Caki2 (cell line): ENCODE measurements around the gene COPRS. TPM values are rescaled to one million over a fixed set of nuclear protein-coding genes. Genes with fewer than 3 reads are reported as not detected.
"Not testable (repeated sequence)": the region's sequence is repeated elsewhere in the genome, so short reads cannot be mapped to it uniquely, and the experiment has no call there.

ENCODE experiments used
- DNase-seq: peaks from one replicate; pipeline ENCODE4 v3.0.0-alpha.2; 2015; ENCODE audit warnings: low read depth
- in situ Hi-C: cut with HindIII; loops from 2 replicates; pipeline ENCODE4 v1.10.0; 2016; ENCODE audit warnings: low sequenced_read_pairs, low pct_unique_long_range_greater_than_20kb, mixed read lengths
- total RNA-seq: library from RNA; depleted of rRNA; stranded (reverse); fragments of >200 nt; shearing (Covaris generic); gene quantifications from 2 replicates; pipeline ENCODE4 v1.2.3, GENCODE V29; 2014; ENCODE audit warnings: low replicate concordance; rRNA removed

The COPRS gene
- total RNA-seq, 1 experiment from 2014 or later, result 154 TPM

DNA sequence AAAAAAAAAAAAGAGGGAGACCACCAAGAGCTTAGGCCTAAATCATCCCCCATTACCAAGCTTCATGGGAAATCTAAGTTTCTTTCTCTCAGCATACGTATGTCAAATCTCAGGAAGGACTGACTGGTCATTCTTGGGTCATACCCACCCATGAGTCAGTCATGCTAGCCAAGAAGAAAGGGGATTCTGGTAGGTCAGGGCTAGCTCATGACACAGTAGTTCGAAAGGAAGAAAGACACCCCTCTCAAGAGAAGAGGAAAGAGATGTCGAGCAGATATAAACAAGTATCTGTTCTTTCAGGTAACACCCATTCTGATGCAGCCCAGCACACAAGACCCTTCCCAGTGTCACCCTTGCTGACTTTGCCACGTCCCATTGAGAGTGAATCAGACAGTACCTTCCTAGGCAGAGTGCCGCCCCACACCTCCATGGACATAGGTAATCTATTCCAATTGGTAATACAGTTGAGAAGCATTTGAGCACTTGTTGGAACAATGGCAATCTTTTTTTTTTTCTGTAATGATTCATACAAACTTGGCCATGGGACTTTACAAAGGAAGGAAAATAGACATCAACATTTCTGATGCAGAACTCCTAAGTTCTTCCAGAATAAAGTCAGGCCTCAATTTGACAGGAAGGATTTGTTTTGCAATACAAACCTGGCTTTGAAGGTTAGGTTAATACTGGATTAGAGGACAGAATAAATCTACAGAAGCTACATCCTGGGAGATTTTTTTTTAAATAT, 38.2 kb downstream of the COPRS start:
- in situ Hi-C loops, result no loop called here
- no peak for DNase-seq

DNA sequence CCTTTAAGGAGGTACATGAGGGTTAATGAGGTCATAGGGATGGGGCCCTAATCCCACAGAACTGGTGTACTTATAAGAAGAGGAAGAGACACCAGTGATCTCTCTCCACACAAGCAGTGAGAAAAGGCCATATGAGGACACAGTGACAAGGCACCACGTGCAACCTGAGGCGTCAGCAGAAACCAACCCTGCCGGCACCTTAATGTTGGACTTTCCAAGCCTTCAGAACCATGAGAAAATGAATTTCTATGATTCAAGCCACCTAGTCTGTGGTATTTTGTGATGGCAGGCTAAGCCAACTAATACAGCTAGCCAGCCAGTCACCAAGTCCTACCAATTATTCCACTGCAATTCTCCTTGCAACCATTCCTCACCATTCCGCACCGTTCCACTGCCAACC, 39.5 kb downstream of the COPRS start:
- in situ Hi-C loops, result no loop called here
- DNase-seq, result no peak

DNA sequence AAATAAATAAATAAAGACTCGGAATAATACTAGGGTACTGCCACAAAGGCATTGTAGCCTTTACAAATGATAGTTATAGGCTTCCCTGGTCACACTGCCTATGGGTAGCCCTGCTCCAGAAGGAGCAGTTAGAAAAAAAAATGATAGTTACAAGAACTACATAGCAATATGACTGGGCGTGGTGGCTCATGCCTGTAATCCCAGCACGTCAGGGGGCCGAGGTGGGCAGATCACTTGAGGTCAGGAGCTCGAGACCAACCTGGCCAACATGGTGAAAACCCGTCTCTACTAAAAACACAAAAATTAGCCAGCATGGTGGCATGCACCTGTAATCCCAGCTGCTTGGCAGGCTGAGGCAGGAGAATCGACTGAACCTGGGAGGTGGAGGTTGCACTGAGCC, 40.2 kb downstream of the COPRS start:
- in situ Hi-C loops, DNase-seq: not testable (repeated sequence)

DNA sequence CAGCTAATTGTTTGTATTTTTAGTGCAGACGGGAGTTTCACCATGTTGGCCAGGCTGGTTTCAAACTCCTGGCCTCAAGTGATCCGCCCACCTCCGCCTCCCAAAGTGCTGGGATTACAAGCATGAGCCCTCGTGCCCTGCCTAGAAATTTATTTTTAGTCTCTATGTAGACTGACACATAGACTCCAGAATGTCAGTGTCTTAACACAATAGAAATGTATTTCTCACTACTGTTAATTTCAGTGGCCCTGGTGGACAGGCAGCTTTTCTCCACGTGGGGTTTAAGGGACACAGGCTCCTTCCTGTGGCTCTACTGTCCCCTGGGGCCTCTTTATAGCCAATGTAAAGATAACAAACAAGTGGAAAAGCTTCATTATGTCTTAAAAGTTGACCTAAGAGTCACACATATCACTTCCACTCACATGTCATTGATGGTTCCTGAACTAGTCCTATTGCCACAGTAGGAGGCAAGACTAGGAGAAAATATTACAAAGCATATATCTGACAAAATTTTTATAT, 43.8 kb downstream of the COPRS start:
- no peak for DNase-seq
- in situ Hi-C loops, result no loop called here

DNA sequence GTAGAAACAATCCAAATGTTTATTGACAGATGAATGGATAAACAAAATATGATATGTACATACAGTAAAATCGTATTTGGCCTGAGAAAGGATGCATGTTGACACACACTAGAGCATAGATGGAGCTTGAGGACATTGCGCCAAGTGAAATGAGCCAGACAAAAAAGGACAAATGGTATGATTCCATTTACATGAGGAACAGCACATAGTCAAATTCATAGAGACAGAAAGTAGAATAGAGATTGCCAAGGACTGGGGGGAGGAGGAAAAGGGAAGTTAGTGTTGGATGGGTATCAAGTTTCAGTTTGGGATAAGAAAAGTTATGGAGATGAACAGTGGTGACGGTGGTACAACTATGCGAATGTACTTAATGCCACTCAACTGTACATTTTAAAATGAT, 47.9 kb downstream of the COPRS start:
- DNase-seq, result no peak
- in situ Hi-C loops, result no loop called here

DNA sequence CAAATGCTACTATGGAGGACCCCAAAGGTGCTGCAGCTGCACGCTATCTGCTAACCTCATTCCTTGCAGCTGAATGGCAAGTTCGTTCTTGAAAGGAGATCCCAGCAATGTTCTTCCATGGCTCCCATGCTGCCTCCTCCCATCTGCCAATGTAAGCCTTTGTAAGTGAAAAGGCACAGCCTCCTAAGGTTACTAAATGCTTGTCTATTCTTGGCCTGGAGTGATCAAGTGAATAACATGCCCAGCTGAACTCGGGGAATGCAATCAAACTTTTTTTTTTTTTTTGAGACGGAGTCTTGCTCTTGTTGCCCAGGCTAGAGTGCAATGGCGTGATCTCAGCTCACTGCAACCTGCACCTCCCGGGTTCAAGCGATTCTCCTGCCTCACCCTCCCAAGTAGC, 49.2 kb downstream of the COPRS start:
- in situ Hi-C loops, DNase-seq: not testable (repeated sequence)

DNA sequence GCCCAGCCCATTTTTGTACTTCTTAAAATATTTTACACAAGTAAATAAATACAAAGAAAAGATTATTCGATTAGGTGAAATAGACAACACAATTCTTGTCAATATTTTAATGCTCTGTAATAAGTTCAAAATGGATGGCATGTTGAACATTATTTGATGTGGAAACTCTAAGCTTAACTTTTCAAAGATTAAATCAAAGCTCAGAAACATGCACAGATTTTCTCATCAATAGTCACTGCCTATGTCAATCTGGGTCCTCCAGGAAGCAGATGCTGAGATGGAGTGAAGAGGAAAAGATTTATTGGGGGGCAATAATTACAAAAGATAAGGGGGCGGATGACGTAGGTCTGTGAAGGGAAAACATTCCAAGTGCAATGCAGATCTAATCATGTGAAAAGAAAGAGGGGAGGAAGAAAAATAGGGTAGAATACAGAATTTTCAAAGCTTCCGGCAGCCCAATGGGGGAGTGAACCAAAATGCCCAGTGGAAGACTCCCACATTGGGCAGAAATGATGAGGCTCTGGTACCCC, 50.5 kb downstream of the COPRS start:
- DNase-seq, result no peak
- in situ Hi-C loops, result no loop called here

DNA sequence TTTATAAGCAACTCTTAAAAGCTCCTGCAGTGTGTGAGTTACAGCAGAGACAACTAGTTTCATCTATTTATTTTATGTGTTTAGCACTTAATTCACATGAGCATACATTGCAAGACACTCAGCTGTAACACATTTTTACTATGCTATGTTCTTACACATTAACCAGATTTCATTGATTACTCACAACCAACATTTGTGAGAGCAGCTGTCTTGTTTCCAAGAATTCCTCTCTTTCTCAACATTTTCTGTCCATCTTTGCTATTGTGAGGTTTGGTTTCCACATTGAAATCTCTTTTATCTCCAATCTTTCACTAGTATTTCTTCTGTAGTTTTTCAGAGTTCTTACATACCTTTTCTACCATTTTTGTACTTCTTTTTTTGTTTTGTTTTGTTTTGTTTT, 51.2 kb downstream of the COPRS start:
- DNase-seq, result no peak

DNA sequence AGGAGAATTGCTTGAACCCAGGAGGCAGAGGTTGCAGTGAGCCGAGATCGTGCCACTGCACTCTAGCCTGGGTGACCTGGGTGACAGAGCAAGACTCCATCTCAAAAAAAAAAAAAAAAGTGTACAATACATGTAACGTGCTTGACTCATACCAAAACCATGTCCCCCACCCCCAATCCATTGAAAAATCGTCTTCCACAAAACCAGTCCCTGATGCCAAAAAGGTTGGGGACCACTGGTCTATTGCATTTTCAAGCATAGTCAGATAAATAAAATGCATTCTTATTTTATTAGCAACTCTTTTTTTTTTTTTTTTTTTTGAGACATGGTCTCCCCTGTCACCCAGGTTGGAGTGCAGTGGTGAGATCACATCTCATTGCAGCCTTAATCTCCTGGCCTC, 52.1 kb downstream of the COPRS start:
- in situ Hi-C loops, result no loop called here
- no peak for DNase-seq

More for the DNA sequence above, 51.2 kb downstream of the COPRS start:
- in situ Hi-C loops, result no loop called here

DNA sequence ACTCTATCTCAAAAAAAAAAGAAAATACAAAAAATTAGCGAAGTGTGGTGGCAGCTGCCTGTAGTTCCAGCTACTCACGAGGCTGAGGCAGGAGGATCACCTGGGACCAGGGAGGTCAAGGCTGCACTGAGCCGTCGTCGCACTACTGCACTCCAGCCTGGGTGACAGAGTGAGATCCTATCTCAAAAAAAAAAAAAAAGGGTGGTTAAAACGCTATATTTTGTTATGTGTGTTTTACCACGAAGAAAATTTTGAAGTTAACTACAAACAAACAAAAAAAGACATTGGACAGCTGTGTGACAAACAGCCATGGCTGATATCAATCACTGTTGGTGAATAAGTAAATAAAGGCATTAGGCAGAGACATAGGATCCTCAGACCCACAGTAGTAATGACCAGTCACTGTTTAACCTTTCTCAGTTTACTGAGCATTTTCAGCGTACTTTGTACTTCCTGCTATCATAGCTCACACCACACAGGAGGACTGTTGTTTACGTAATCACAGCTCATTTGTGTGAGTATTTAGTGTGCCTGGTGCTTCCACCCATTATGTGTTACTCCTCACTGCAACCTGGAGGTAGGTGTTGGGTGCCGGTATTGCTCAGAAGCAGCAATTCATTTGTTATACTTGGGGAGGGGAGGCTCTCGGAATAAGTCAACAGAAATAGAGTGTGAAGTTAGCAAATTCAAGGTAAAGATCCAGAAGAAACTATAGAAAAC, 55.4 kb downstream of the COPRS start:
- peak; percentile 33 for DNase-seq

DNA sequence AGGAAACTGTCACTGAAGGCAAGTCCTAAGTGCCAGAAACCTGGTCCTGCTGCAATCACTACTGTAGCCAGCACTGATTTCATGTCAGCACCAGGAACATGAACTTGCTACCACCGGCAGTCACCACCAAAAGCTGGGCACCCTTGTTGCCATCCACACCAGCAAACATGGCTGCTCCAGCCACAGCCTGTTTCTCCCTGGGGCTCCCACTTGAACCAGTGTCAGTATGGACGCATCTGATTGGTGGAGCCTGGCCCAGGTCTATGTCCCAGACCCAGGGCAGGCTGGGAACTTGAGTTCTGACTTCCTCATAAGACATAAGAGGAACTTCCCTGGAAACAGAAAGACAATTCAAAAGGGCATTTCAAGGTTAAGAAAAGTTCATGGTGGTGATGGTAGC, 56.5 kb downstream of the COPRS start:
- DNase-seq, result no peak
- in situ Hi-C loops, result no loop called here

More for the DNA sequence above, 55.4 kb downstream of the COPRS start:
- in situ Hi-C loops, result no loop called here

Other genes with a start within 250 kb of the COPRS start
- 72.1 and 77.8 TPM in 2 replicates for gene UTP6, start 42.5 kb upstream of the COPRS start, total RNA-seq
- 20.4 and 22.6 TPM in 2 replicates for gene SUZ12, start 77.8 kb upstream of the COPRS start, total RNA-seq
- 10.3 and 24.0 TPM in 2 replicates for gene LRRC37B, start 148.1 kb upstream of the COPRS start, total RNA-seq